LNCaP clone FGC (cell line): ENCODE data around the gene PAK6.

ENCODE experiments used
- DNase-seq: peaks from one replicate; pipeline ENCODE4 v3.0.0-alpha.2; 2011; ENCODE audit warnings: low read depth
- H3K4me3 ChIP-seq: 2 replicates; pipeline ENCODE4 v1.5.1; 2011; ENCODE audit warnings: mild to moderate bottlenecking, low read depth, low read length, control low read depth
- CTCF ChIP-seq: IDR thresholded peaks from 2 replicates; pipeline ENCODE4 v1.5.1; 2012; ENCODE audit warnings: mild to moderate bottlenecking; ENCODE audit not compliant: control insufficient read depth, insufficient read depth; ENCODE audit errors: extremely low read depth

Gene PAK6

GRCh38 chr15:40246496-40247280, 7.8 kb downstream of the PAK6 start:
- no peak for TF ChIP-seq CTCF
- no peak for DNase-seq
- H3K4me3 ChIP-seq, result no peak overlapping the region

- no peak overlapping the region for H3K4me3 ChIP-seq
- DNase-seq, result no peak
- no peak for TF ChIP-seq CTCF
Observed at GRCh38 chr15:40247406-40247971, 8.6 kb downstream of the PAK6 start.

DNA sequence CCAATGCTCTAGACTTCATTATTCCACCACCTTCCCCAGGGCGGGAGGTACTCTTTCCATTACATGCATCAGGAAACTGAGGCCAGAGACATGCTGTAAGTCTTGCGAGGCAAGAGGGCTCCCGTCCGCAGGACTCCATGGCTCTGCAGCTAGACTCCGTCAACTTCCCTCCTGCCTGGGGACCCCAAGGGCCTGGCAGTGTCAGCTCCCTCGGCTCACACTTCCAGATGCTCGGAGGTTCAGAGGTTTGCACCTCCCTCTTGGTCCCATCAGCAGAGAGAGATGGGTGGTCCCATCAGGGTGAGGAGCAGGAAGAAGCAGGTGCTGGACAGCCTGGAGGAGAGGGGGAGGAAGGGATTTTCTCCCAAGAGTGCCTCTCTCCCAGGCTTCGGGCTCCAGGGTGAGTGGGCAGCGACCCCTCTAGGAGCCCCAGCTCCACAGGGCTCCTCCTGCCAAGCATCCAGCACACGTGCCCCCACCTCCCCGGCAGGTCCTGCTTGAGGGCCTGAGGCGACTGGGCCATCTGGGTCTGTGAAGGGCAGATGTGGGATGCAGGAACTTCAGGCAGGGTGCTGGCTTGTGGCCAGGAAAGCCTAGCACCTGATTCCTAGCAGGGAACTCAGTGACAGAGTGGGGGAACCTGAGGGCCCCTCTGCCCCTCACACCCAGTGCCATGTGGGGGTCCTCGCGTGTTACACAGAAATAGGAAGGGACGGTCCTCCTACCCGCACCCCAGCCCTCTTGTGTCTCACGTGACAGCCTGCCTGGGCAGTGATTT, 9.3 kb downstream of the PAK6 start:
- H3K4me3 ChIP-seq, result no peak overlapping the region
- DNase-seq, result no peak
- TF ChIP-seq CTCF, result no peak

- TF ChIP-seq CTCF, result no peak
- no peak overlapping the region for H3K4me3 ChIP-seq
- peak; percentile 32 for DNase-seq
Observed at GRCh38 chr15:40249477-40250303, 10.8 kb downstream of the PAK6 start.

- H3K4me3 ChIP-seq, result no peak overlapping the region
- TF ChIP-seq CTCF, result no peak
- no peak for DNase-seq
Observed at GRCh38 chr15:40250304-40250656, 11.4 kb downstream of the PAK6 start.

DNA sequence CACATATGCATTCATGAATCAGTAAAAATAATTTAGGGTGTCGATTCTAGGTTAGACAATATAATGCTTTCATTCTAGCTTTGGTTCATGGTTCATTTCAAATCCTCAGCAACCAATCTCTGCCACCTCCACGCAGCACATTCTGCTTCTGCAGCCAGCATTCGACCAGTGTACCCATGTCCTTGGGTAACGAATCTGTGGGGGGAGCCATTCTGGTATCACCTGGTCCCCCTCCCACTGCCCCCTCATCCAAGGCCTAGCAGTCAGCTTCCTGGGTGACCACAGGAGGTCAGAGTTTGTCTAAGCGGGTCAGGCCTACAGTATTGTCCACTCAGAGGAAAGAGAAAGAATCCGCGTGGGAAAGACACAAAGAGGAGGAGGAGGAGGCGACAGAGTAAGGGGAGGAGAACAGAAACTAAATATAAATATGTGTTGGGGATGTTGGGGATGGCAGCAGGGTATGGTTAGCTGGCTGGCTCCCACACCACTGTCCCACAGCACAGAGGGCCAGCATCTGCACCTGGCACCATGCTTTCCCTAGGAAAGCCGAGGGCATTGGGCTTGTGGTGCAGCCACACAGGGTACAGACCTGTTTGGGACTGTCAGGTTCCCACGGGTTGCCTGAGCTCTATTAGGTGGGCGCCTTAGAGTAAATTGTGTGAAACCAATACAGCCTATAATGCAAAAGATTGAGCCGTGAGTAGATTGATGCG, 12.1 kb downstream of the PAK6 start:
- no peak for DNase-seq
- TF ChIP-seq CTCF, result no peak
- no peak overlapping the region for H3K4me3 ChIP-seq
